H9 (cell line): ENCODE data around the gene AKAP9. TPM values are rescaled to one million over a fixed set of nuclear protein-coding genes. Genes with fewer than 3 reads are reported as not detected.
A peak's percentile ranks its signal among the peaks of the same experiment; 100 is the strongest.

Source experiments
- DNase-seq: peaks from one replicate; pipeline ENCODE4 v3.0.0-alpha.2; 2017
- H2AFZ ChIP-seq: one replicate; pipeline ENCODE4 v1.6.1; 2013; ENCODE audit warnings: mild to moderate bottlenecking, low read length, control low read depth, moderate library complexity
- H2AK5ac ChIP-seq: 2 replicates; pipeline ENCODE4 v1.6.1; 2013; ENCODE audit warnings: low read length, control low read depth, mixed read lengths; ENCODE audit not compliant: insufficient read length
- H2BK120ac ChIP-seq: one replicate; pipeline ENCODE4 v1.6.1; 2013; ENCODE audit warnings: low read depth, mild to moderate bottlenecking, low read length, control low read depth, inconsistent platforms; ENCODE audit not compliant: poor library complexity, severe bottlenecking
- H2BK12ac ChIP-seq: 2 replicates; pipeline ENCODE4 v1.6.1; 2013; ENCODE audit warnings: low read length, control low read depth, mixed read lengths, low read depth; ENCODE audit not compliant: insufficient read length
- H2BK15ac ChIP-seq: 2 replicates; pipeline ENCODE4 v1.6.1; 2013; ENCODE audit warnings: low read depth, low read length, control low read depth
- H2BK20ac ChIP-seq: one replicate; pipeline ENCODE4 v1.6.1; 2013; ENCODE audit warnings: low read depth, mild to moderate bottlenecking, low read length, control low read depth, inconsistent platforms; ENCODE audit not compliant: poor library complexity, severe bottlenecking
- H2BK5ac ChIP-seq: 2 replicates; pipeline ENCODE4 v1.6.1; 2013; ENCODE audit warnings: low read length, control low read depth, mixed read lengths; ENCODE audit not compliant: insufficient read length
- H3K14ac ChIP-seq: 2 replicates; pipeline ENCODE4 v1.6.1; 2013; ENCODE audit warnings: low read length, control low read depth; ENCODE audit not compliant: insufficient read depth
- H3K18ac ChIP-seq: 2 replicates; pipeline ENCODE4 v1.6.1; 2013; ENCODE audit warnings: low read depth, mild to moderate bottlenecking, mixed read lengths, low read length, control low read depth; ENCODE audit not compliant: insufficient read length
- H3K23ac ChIP-seq: 2 replicates; pipeline ENCODE4 v1.6.1; 2013; ENCODE audit warnings: low read length, control low read depth, mixed read lengths, low read depth; ENCODE audit not compliant: insufficient read length
- H3K23me2 ChIP-seq: 2 replicates; pipeline ENCODE4 v1.6.1; 2013; ENCODE audit warnings: low read depth, mild to moderate bottlenecking, mixed read lengths, low read length, control low read depth; ENCODE audit not compliant: insufficient read length, poor library complexity, severe bottlenecking
- H3K27ac ChIP-seq: 2 replicates; pipeline ENCODE4 v1.5.1; 2013; ENCODE audit warnings: low read length, control low read depth, mixed read lengths, low read depth; ENCODE audit not compliant: insufficient read length
- H3K27me3 ChIP-seq: 2 replicates; pipeline ENCODE4 v1.6.1; 2013; ENCODE audit warnings: low read length, control low read depth, inconsistent platforms; ENCODE audit not compliant: insufficient read depth
- H3K4ac ChIP-seq: 2 replicates; pipeline ENCODE4 v1.6.1; 2013; ENCODE audit warnings: low read depth, mild to moderate bottlenecking, control low read depth, inconsistent platforms, low read length, moderate library complexity
- H3K4me1 ChIP-seq: 2 replicates; pipeline ENCODE4 v1.6.1; 2013; ENCODE audit warnings: low read length, control low read depth, inconsistent platforms; ENCODE audit not compliant: insufficient read depth
- H3K4me2 ChIP-seq: 2 replicates; pipeline ENCODE4 v1.6.1; 2013; ENCODE audit warnings: low read length, control low read depth, mixed read lengths; ENCODE audit not compliant: insufficient read length, insufficient read depth
- H3K56ac ChIP-seq: 2 replicates; pipeline ENCODE4 v1.6.1; 2013; ENCODE audit warnings: low read depth, mild to moderate bottlenecking, mixed read lengths, low read length, control low read depth; ENCODE audit not compliant: insufficient read length
- H3K79me1 ChIP-seq: 2 replicates; pipeline ENCODE4 v1.6.1; 2013; ENCODE audit warnings: low read depth, mild to moderate bottlenecking, moderate library complexity, low read length, control low read depth, inconsistent platforms; ENCODE audit not compliant: insufficient read depth, poor library complexity, severe bottlenecking
- H3K79me2 ChIP-seq: 2 replicates; pipeline ENCODE4 v1.6.1; 2013; ENCODE audit warnings: low read length, control low read depth, inconsistent platforms; ENCODE audit not compliant: insufficient read depth
- H3K9ac ChIP-seq: 2 replicates; pipeline ENCODE4 v1.6.1; 2013; ENCODE audit warnings: low read length, control low read depth, mixed read lengths; ENCODE audit not compliant: insufficient read length; ENCODE audit errors: extremely low read depth
- H3K9me3 ChIP-seq: one replicate; pipeline ENCODE4 v1.6.1; 2013; ENCODE audit warnings: low read depth, low read length, inconsistent platforms; ENCODE audit not compliant: control insufficient read depth
- H3T11ph ChIP-seq: one replicate; pipeline ENCODE4 v1.6.1; 2013; ENCODE audit warnings: mild to moderate bottlenecking, low read length, control low read depth, inconsistent platforms
- H4K20me1 ChIP-seq: one replicate; pipeline ENCODE4 v1.6.1; 2013; ENCODE audit not compliant: control insufficient read depth, insufficient read length, insufficient read depth
- H4K5ac ChIP-seq: 2 replicates; pipeline ENCODE4 v1.6.1; 2013; ENCODE audit warnings: low read depth, mild to moderate bottlenecking, mixed read lengths, low read length, control low read depth; ENCODE audit not compliant: insufficient read length
- H4K8ac ChIP-seq: replicated peaks from 2 replicates; pipeline ENCODE4 v1.6.1; 2013; ENCODE audit warnings: low read length, control low read depth, mixed read lengths, low read depth; ENCODE audit not compliant: insufficient read length
- H4K91ac ChIP-seq: 2 replicates; pipeline ENCODE4 v1.6.1; 2013; ENCODE audit warnings: low read depth, mild to moderate bottlenecking, moderate library complexity, mixed read lengths, low read length, control low read depth; ENCODE audit not compliant: insufficient read length
- H3K27ac Mint-ChIP-seq, 3 experiments: 2 replicates in 2 of 3; 3 replicates in 1 of 3; pipeline ENCODE4 v1.8.0; 2020 to 2021; ENCODE audit warnings: mixed read lengths in 3 of 3, mild to moderate bottlenecking in 1 of 3, moderate library complexity in 1 of 3
- H3K27me3 Mint-ChIP-seq: 2 replicates; pipeline ENCODE4 v1.8.0; 2021; ENCODE audit warnings: low read depth, mild to moderate bottlenecking, moderate library complexity, mixed read lengths
- H3K36me3 Mint-ChIP-seq, 3 experiments: 2 replicates in 2 of 3; 3 replicates in 1 of 3; pipeline ENCODE4 v1.8.0; 2020 to 2021; ENCODE audit warnings: low read depth in 3 of 3, mixed read lengths in 3 of 3; ENCODE audit not compliant: insufficient read depth in 1 of 3
- H3K4me1 Mint-ChIP-seq, 2 experiments: 2 replicates each; pipeline ENCODE4 v1.8.0; 2020; ENCODE audit warnings: mixed read lengths in 2 of 2
- H3K4me3 Mint-ChIP-seq, 2 experiments: 2 replicates in 1 of 2; 3 replicates in 1 of 2; pipeline ENCODE4 v1.8.0; 2020 to 2021; ENCODE audit warnings: mild to moderate bottlenecking in 2 of 2, mixed read lengths in 2 of 2, moderate library complexity in 1 of 2
- H3K9me3 Mint-ChIP-seq, 2 experiments: 2 replicates in 1 of 2; 3 replicates in 1 of 2; pipeline ENCODE4 v1.8.0; 2020; ENCODE audit warnings: mild to moderate bottlenecking in 2 of 2, mixed read lengths in 2 of 2, moderate library complexity in 1 of 2
- WGBS: extraction: QIAGEN DNeasy Blood & Tissue Kit; methylation state at CpG from one replicate; pipeline ENCODE4 v1.1.7; 2013; ENCODE audit warnings: missing lambda C conversion rate, low lambda C conversion rate, mixed read lengths; ENCODE audit not compliant: insufficient read length; ENCODE audit errors: extremely low coverage; 5-methylcytosine and 5-hydroxymethylcytosine counted together
- total RNA-seq: library from RNA; stranded (reverse); gene quantifications from 2 replicates; pipeline ENCODE4 v1.2.1, GENCODE V29; 2021
- TF ChIP-seq, protein P1 (sequence below): fragments of 200-600 bp; sonication (generic); conservative IDR thresholded peaks from 3 replicates; pipeline ENCODE4 v1.8.0; 2021; ENCODE audit warnings: antibody characterized with exemption, mild to moderate bottlenecking

AKAP9 gene
- total RNA-seq, 1 experiment from 2014 or later = 22.4 TPM

DNA sequence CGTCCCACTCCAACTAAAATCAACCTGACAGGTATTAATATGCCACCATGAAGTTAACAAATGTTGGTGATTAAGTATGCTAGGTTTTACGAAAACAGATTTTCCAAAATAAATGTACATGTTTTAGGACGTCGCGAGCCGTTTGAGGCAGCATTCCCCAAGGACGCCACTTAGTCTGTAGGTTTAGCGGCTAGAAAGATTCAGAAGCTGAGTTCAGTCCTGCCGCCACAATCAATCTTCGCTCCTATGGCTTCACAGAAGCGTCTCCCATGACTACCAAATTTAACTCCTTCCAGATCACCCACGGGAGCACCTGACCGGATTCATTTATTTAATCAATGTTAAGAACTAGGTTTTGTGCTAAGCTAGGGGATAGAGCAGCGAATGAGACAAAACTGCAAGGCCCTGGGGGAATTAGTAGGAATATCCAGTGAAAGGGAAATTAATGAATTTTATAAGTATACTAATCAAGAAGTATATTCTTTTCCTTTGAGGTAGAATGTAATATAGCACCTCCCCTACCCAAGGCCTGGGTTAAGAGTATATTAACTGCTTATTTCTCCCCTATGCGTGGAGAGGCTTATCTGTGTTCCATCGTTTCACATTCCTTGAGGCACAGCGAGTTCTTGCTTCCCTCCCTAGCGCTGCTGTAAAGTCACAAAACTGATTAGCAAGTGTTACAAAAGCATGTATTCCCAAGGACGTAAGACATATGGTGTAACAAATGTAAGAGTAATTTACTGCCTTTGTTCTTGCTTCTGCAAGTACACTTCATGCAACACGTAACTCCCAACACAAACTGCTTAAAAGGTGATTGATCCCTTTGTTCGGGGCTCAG lies 194.6 kb downstream of the AKAP9 start:
- no peak overlapping the region for H4K91ac ChIP-seq
- no peak overlapping the region for H4K8ac ChIP-seq
- H2AK5ac ChIP-seq = no peak overlapping the region
- peak overlapping the region; percentile 89 for H3K4me2 ChIP-seq
- H3K4me3 Mint-ChIP-seq = peak overlapping the region; percentile 98
- H3T11ph ChIP-seq = no peak overlapping the region
- no peak overlapping the region for H3K18ac ChIP-seq
- H3K4me1 Mint-ChIP-seq = peaks cover 19 to 27% of the 10 kb centered on the region in 2 experiments
- no peak overlapping the region for H2BK5ac ChIP-seq
- H3K56ac ChIP-seq = no peak overlapping the region
- H2BK20ac ChIP-seq = no peak overlapping the region
- H3K23me2 ChIP-seq = no peaks in the 10 kb centered on the region
- no peaks in the 10 kb centered on the region for H3K79me1 ChIP-seq
- H3K14ac ChIP-seq = no peak overlapping the region
- no peak overlapping the region for H2AFZ ChIP-seq
- peak overlapping the region; percentile 79 for H3K9ac ChIP-seq
- H2BK12ac ChIP-seq = no peak overlapping the region
- H3K27me3 Mint-ChIP-seq = no peaks in the 10 kb centered on the region
- peaks cover 5 to 15% of the 10 kb centered on the region in 2 experiments; a peak in 2 of 5 replicates for H3K9me3 Mint-ChIP-seq
- no peaks in the 10 kb centered on the region for H3K27me3 ChIP-seq
- no peaks in the 10 kb centered on the region; the same call in 1 of the 2 replicates for H3K4me1 ChIP-seq
- H3K79me2 ChIP-seq = peaks cover 26% of the 10 kb centered on the region; the same call in 1 of the 2 replicates
- no peak overlapping the region for H3K23ac ChIP-seq
- no peak overlapping the region for H3K27ac ChIP-seq
- no peak overlapping the region for H3K4ac ChIP-seq
- TF ChIP-seq, protein P1, sequence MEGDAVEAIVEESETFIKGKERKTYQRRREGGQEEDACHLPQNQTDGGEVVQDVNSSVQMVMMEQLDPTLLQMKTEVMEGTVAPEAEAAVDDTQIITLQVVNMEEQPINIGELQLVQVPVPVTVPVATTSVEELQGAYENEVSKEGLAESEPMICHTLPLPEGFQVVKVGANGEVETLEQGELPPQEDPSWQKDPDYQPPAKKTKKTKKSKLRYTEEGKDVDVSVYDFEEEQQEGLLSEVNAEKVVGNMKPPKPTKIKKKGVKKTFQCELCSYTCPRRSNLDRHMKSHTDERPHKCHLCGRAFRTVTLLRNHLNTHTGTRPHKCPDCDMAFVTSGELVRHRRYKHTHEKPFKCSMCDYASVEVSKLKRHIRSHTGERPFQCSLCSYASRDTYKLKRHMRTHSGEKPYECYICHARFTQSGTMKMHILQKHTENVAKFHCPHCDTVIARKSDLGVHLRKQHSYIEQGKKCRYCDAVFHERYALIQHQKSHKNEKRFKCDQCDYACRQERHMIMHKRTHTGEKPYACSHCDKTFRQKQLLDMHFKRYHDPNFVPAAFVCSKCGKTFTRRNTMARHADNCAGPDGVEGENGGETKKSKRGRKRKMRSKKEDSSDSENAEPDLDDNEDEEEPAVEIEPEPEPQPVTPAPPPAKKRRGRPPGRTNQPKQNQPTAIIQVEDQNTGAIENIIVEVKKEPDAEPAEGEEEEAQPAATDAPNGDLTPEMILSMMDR = no peak
- WGBS = no CpG with 5 or more reads among the region's 21 CpGs
- H4K20me1 ChIP-seq = no peaks in the 10 kb centered on the region
- no peak overlapping the region for H2BK15ac ChIP-seq
- peaks cover 7 to 13% (median 11%) of the 10 kb centered on the region in 3 experiments; a peak in 5 of 7 replicates for H3K36me3 Mint-ChIP-seq
- H4K5ac ChIP-seq = no peak overlapping the region
- H3K27ac Mint-ChIP-seq = peak overlapping the region; percentile 100
- no peak for DNase-seq
- H3K9me3 ChIP-seq = no peaks in the 10 kb centered on the region
- no peak overlapping the region for H2BK120ac ChIP-seq
